Uterus (tissue), 2 donors: ENCODE measurements around the gene A2ML1.

Source experiments
- CTCF ChIP-seq, 4 experiments: fragments of 200-600 bp in 2 of 4; fragments of 450-650 bp in 2 of 4; sonication (generic) in 2 of 4; IDR thresholded peaks; one replicate each; pipeline ENCODE4 v1.5.1; 2016 to 2019; ENCODE audit warnings: antibody characterized with exemption in 4 of 4, mild to moderate bottlenecking in 2 of 4, moderate library complexity in 1 of 4
- POLR2A ChIP-seq, 2 donors: fragments of 450-650 bp; IDR thresholded peaks; one replicate each; pipeline ENCODE4 v1.6.1; 2016; ENCODE audit warnings: antibody characterized with exemption in 2 of 2, mild to moderate bottlenecking in 1 of 2, moderate library complexity in 1 of 2

GRCh38 chr12:8894378-8894777 is 72.0 kb downstream of the A2ML1 start:
- no peak for TF ChIP-seq CTCF (IDR thresholded peaks at IDR 0.05)
- TF ChIP-seq POLR2A (IDR thresholded peaks at IDR 0.05) = no peak
